ENCODE results near the gene DLEC1.

DLEC1 gene

GRCh38 chr3:38105525-38105924 is 66.5 kb downstream of the DLEC1 start:
- H3K9me3 ChIP-seq (ENCODE audit: control insufficient read depth, insufficient read depth, low read length) = no peaks in the 10 kb centered on the region; the same call in 1 of the 2 replicates
- H3K36me3 ChIP-seq (ENCODE audit: insufficient read depth, low read length) = no peaks in the 10 kb centered on the region
- no peak overlapping the region for H3K9ac ChIP-seq (ENCODE audit: low read depth, low read length)
- H3K4me1 ChIP-seq (ENCODE audit: insufficient read depth, low read length) = peaks cover 6% of the 10 kb centered on the region

GRCh38 chr3:38107911-38108648 is 69.1 kb downstream of the DLEC1 start:
- no peaks in the 10 kb centered on the region; the same call in 1 of the 2 replicates for H3K9me3 ChIP-seq (ENCODE audit: control insufficient read depth, insufficient read depth, low read length)
- no peak overlapping the region for H3K9ac ChIP-seq (ENCODE audit: low read depth, low read length)
- H3K4me1 ChIP-seq (ENCODE audit: insufficient read depth, low read length) = no peaks in the 10 kb centered on the region
- no peaks in the 10 kb centered on the region for H3K36me3 ChIP-seq (ENCODE audit: insufficient read depth, low read length)

GRCh38 chr3:38108649-38109579 is 69.9 kb downstream of the DLEC1 start:
- Histone ChIP-seq H3K36me3 (ENCODE audit: insufficient read depth, low read length) (no peaks in the 10 kb centered on the region), H3K9me3 (ENCODE audit: control insufficient read depth, insufficient read depth, low read length) (no peaks in the 10 kb centered on the region; the same call in 1 of the 2 replicates), H3K4me1 (ENCODE audit: insufficient read depth, low read length) (no peaks in the 10 kb centered on the region), H3K9ac (ENCODE audit: low read depth, low read length) (no peak overlapping the region)

GRCh38 chr3:38109580-38110313 is 70.7 kb downstream of the DLEC1 start:
- Histone ChIP-seq H3K4me1 (ENCODE audit: insufficient read depth, low read length) (no peaks in the 10 kb centered on the region), H3K9me3 (ENCODE audit: control insufficient read depth, insufficient read depth, low read length) (no peaks in the 10 kb centered on the region), H3K9ac (ENCODE audit: low read depth, low read length) (no peak overlapping the region), H3K36me3 (ENCODE audit: insufficient read depth, low read length) (no peaks in the 10 kb centered on the region)

GRCh38 chr3:38110314-38111050 is 71.5 kb downstream of the DLEC1 start:
- no peak overlapping the region for H3K9ac ChIP-seq (ENCODE audit: low read depth, low read length)
- no peaks in the 10 kb centered on the region for H3K9me3 ChIP-seq (ENCODE audit: control insufficient read depth, insufficient read depth, low read length)
- H3K4me1 ChIP-seq (ENCODE audit: insufficient read depth, low read length) = no peaks in the 10 kb centered on the region
- no peaks in the 10 kb centered on the region for H3K36me3 ChIP-seq (ENCODE audit: insufficient read depth, low read length)

- no peaks in the 10 kb centered on the region for H3K36me3 ChIP-seq (ENCODE audit: insufficient read depth, low read length)
- H3K9me3 ChIP-seq (ENCODE audit: control insufficient read depth, insufficient read depth, low read length) = no peaks in the 10 kb centered on the region
- H3K9ac ChIP-seq (ENCODE audit: low read depth, low read length) = no peak overlapping the region
- H3K4me1 ChIP-seq (ENCODE audit: insufficient read depth, low read length) = no peaks in the 10 kb centered on the region
Observed at GRCh38 chr3:38111201-38111600, 72.2 kb downstream of the DLEC1 start.

GRCh38 chr3:38111696-38112377 is 72.8 kb downstream of the DLEC1 start:
- H3K9me3 ChIP-seq (ENCODE audit: control insufficient read depth, insufficient read depth, low read length) = no peaks in the 10 kb centered on the region
- H3K36me3 ChIP-seq (ENCODE audit: insufficient read depth, low read length) = no peaks in the 10 kb centered on the region
- H3K9ac ChIP-seq (ENCODE audit: low read depth, low read length) = no peak overlapping the region
- H3K4me1 ChIP-seq (ENCODE audit: insufficient read depth, low read length) = no peaks in the 10 kb centered on the region

GRCh38 chr3:38112378-38112761 is 73.4 kb downstream of the DLEC1 start:
- Histone ChIP-seq H3K9me3 (ENCODE audit: control insufficient read depth, insufficient read depth, low read length) (no peaks in the 10 kb centered on the region), H3K36me3 (ENCODE audit: insufficient read depth, low read length) (no peaks in the 10 kb centered on the region), H3K9ac (ENCODE audit: low read depth, low read length) (no peak overlapping the region), H3K4me1 (ENCODE audit: insufficient read depth, low read length) (no peaks in the 10 kb centered on the region)

GRCh38 chr3:38114052-38114874 is 75.3 kb downstream of the DLEC1 start:
- H3K9me3 ChIP-seq (ENCODE audit: control insufficient read depth, insufficient read depth, low read length) = no peaks in the 10 kb centered on the region
- H3K4me1 ChIP-seq (ENCODE audit: insufficient read depth, low read length) = no peaks in the 10 kb centered on the region
- no peak overlapping the region for H3K9ac ChIP-seq (ENCODE audit: low read depth, low read length)
- H3K36me3 ChIP-seq (ENCODE audit: insufficient read depth, low read length) = no peaks in the 10 kb centered on the region; the same call in 1 of the 2 replicates

- no peaks in the 10 kb centered on the region for H3K4me1 ChIP-seq (ENCODE audit: insufficient read depth, low read length)
- no peak overlapping the region for H3K9ac ChIP-seq (ENCODE audit: low read depth, low read length)
- H3K9me3 ChIP-seq (ENCODE audit: control insufficient read depth, insufficient read depth, low read length) = no peaks in the 10 kb centered on the region
- no peaks in the 10 kb centered on the region; the same call in 1 of the 2 replicates for H3K36me3 ChIP-seq (ENCODE audit: insufficient read depth, low read length)
Observed at GRCh38 chr3:38114875-38115644, 76.1 kb downstream of the DLEC1 start.

- no peaks in the 10 kb centered on the region for H3K9me3 ChIP-seq (ENCODE audit: control insufficient read depth, insufficient read depth, low read length)
- H3K4me1 ChIP-seq (ENCODE audit: insufficient read depth, low read length) = no peaks in the 10 kb centered on the region
- no peaks in the 10 kb centered on the region; the same call in 1 of the 2 replicates for H3K36me3 ChIP-seq (ENCODE audit: insufficient read depth, low read length)
- H3K9ac ChIP-seq (ENCODE audit: low read depth, low read length) = no peak overlapping the region
Observed at GRCh38 chr3:38115645-38116427, 76.8 kb downstream of the DLEC1 start.
